HG02973 (cell line): ENCODE results near the gene PRPH.
"Not testable (repeated sequence)": the region's sequence is repeated elsewhere in the genome, so short reads cannot be mapped to it uniquely, and the experiment has no call there.

Experiments
- ATAC-seq: cut with Tn5 transposase; IDR thresholded peaks from one replicate; pipeline ENCODE4 v1.9.1; 2021; ENCODE audit warnings: moderate library complexity; ENCODE audit not compliant: unreplicated experiment

PRPH gene

GRCh38 chr12:49332441-49332861 is 37.5 kb downstream of the PRPH start:
- no peak for ATAC-seq

- no peak for ATAC-seq
Observed at GRCh38 chr12:49332891-49333371, 38.0 kb downstream of the PRPH start.

- not testable (repeated sequence) for ATAC-seq
Observed at GRCh38 chr12:49333778-49334177, 38.8 kb downstream of the PRPH start.

- no peak for ATAC-seq
Observed at GRCh38 chr12:49334226-49334625, 39.3 kb downstream of the PRPH start.

- ATAC-seq: no peak
Observed at GRCh38 chr12:49334681-49335080, 39.7 kb downstream of the PRPH start.

GRCh38 chr12:49335118-49335954 is 40.4 kb downstream of the PRPH start:
- no peak for ATAC-seq

GRCh38 chr12:49335955-49336644 is 41.2 kb downstream of the PRPH start:
- ATAC-seq: no peak

- ATAC-seq: no peak
Observed at GRCh38 chr12:49336645-49337584, 42.0 kb downstream of the PRPH start, which contains the start of gene C1QL4. TSS of gene C1QL4 (minus strand) at chr12:49337188. CDS start at chr12:49336477, 711 bp downstream.

GRCh38 chr12:49338830-49339463 is 44.0 kb downstream of the PRPH start:
- no peak for ATAC-seq

- ATAC-seq: no peak
Observed at GRCh38 chr12:49339464-49339861, 44.5 kb downstream of the PRPH start.

GRCh38 chr12:49340095-49340870 is 45.3 kb downstream of the PRPH start:
- ATAC-seq: no peak

- ATAC-seq: no peak
Observed at GRCh38 chr12:49340971-49341776, 46.2 kb downstream of the PRPH start.

GRCh38 chr12:49341777-49342065 is 46.8 kb downstream of the PRPH start:
- no peak for ATAC-seq

- peak; percentile 66 for ATAC-seq
Observed at GRCh38 chr12:49342066-49342913, 47.3 kb downstream of the PRPH start.

- ATAC-seq: no peak
Observed at GRCh38 chr12:49342914-49343731, 48.2 kb downstream of the PRPH start.

GRCh38 chr12:49344486-49345050 is 49.6 kb downstream of the PRPH start:
- ATAC-seq: no peak
